ENCODE results near the gene CA5B.
"Not testable (repeated sequence)": the region's sequence is repeated elsewhere in the genome, so short reads cannot be mapped to it uniquely, and the experiment has no call there.

The CA5B gene

GRCh38 chrX:15723887-15724517, 14.1 kb upstream of the CA5B start:
- Histone ChIP-seq H3K9ac (ENCODE audit: low read depth, low read length) (no peak overlapping the region), H3K4me3 (ENCODE audit: low read depth, low read length) (no peak overlapping the region), H3K27ac (ENCODE audit: low read depth, low read length) (no peak overlapping the region), H3K4me1 (ENCODE audit: control insufficient read depth, insufficient read depth, low read length) (peaks cover 8% of the 10 kb centered on the region), H3K9me3 (ENCODE audit: control insufficient read depth, insufficient read depth, low read length) (no peaks in the 10 kb centered on the region), H3K36me3 (ENCODE audit: control insufficient read depth, insufficient read depth, low read length) (no peaks in the 10 kb centered on the region), H3K27me3 (ENCODE audit: control insufficient read depth, insufficient read depth, low read length) (no peaks in the 10 kb centered on the region)

DNA sequence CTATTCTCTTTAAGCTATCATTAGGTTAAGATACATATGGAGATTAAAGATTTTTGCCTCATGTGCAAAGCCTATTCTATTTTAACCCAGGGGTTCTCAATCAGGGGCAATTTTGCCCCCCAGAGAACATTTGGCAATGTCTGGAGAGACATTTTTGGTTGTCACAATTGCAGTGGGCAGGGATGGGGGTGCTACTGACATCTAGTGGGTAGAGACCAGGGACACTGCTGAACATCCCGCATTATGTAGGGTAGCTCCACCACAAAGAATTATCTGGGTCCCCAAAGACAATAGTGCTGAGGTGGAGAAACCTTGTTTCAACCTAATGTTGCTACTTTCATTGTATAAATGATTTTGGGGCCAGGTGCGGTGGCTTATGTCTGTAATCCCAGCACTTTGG, 13.2 kb upstream of the CA5B start:
- Histone ChIP-seq H3K4me3 (ENCODE audit: low read depth, low read length) (no peak overlapping the region), H3K9ac (ENCODE audit: low read depth, low read length) (no peak overlapping the region), H3K4me1 (ENCODE audit: control insufficient read depth, insufficient read depth, low read length) (no peaks in the 10 kb centered on the region), H3K36me3 (ENCODE audit: control insufficient read depth, insufficient read depth, low read length) (no peaks in the 10 kb centered on the region), H3K27ac (ENCODE audit: low read depth, low read length) (no peak overlapping the region), H3K27me3 (ENCODE audit: control insufficient read depth, insufficient read depth, low read length) (no peaks in the 10 kb centered on the region), H3K9me3 (ENCODE audit: control insufficient read depth, insufficient read depth, low read length) (no peaks in the 10 kb centered on the region)

- not testable (repeated sequence) for H3K9me3 ChIP-seq (ENCODE audit: control insufficient read depth, insufficient read depth, low read length); H3K27ac ChIP-seq (ENCODE audit: low read depth, low read length); H3K36me3 ChIP-seq (ENCODE audit: control insufficient read depth, insufficient read depth, low read length); H3K4me3 ChIP-seq (ENCODE audit: low read depth, low read length); H3K27me3 ChIP-seq (ENCODE audit: control insufficient read depth, insufficient read depth, low read length); H3K4me1 ChIP-seq (ENCODE audit: control insufficient read depth, insufficient read depth, low read length); H3K9ac ChIP-seq (ENCODE audit: low read depth, low read length)
These were observed 6.7 kb upstream of the CA5B start for GRCh38 chrX:15731368-15731767.

GRCh38 chrX:15737190-15737958, 696 bp upstream of the CA5B start:
- Histone ChIP-seq H3K27me3 (ENCODE audit: control insufficient read depth, insufficient read depth, low read length) (peaks cover 19% of the 10 kb centered on the region), H3K4me3 (ENCODE audit: low read depth, low read length) (peak overlapping the region; percentile 55), H3K9ac (ENCODE audit: low read depth, low read length) (peak overlapping the region; percentile 34; the same call in 1 of the 2 replicates), H3K27ac (ENCODE audit: low read depth, low read length) (no peak overlapping the region), H3K36me3 (ENCODE audit: control insufficient read depth, insufficient read depth, low read length) (no peaks in the 10 kb centered on the region), H3K4me1 (ENCODE audit: control insufficient read depth, insufficient read depth, low read length) (peaks cover 15% of the 10 kb centered on the region), H3K9me3 (ENCODE audit: control insufficient read depth, insufficient read depth, low read length) (no peaks in the 10 kb centered on the region)

DNA sequence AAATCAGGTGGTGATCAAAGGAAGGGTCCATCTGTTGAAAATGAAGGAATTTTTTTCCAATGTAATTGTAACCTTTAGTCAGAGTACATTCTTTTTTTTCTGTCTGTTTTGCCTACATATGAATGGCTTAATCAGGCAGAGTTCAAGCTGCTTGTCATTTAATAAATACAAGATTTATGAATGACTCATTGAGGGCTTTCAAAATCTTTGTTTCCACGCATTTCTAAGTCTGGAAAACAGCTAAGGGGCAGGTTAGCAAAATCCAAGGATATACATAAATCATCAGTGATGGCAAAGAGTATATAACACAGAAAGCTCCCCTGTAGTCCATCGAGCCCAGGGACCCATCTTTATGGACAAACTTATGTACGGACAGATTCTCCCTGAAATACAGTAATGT, 1.8 kb downstream of the CA5B start:
- peaks cover 15% of the 10 kb centered on the region for H3K4me1 ChIP-seq (ENCODE audit: control insufficient read depth, insufficient read depth, low read length)
- H3K27me3 ChIP-seq (ENCODE audit: control insufficient read depth, insufficient read depth, low read length), result peaks cover 19% of the 10 kb centered on the region
- no peak overlapping the region for H3K4me3 ChIP-seq (ENCODE audit: low read depth, low read length)
- H3K27ac ChIP-seq (ENCODE audit: low read depth, low read length), result no peak overlapping the region
- H3K9me3 ChIP-seq (ENCODE audit: control insufficient read depth, insufficient read depth, low read length), result no peaks in the 10 kb centered on the region
- no peak overlapping the region for H3K9ac ChIP-seq (ENCODE audit: low read depth, low read length)
- H3K36me3 ChIP-seq (ENCODE audit: control insufficient read depth, insufficient read depth, low read length), result no peaks in the 10 kb centered on the region

DNA sequence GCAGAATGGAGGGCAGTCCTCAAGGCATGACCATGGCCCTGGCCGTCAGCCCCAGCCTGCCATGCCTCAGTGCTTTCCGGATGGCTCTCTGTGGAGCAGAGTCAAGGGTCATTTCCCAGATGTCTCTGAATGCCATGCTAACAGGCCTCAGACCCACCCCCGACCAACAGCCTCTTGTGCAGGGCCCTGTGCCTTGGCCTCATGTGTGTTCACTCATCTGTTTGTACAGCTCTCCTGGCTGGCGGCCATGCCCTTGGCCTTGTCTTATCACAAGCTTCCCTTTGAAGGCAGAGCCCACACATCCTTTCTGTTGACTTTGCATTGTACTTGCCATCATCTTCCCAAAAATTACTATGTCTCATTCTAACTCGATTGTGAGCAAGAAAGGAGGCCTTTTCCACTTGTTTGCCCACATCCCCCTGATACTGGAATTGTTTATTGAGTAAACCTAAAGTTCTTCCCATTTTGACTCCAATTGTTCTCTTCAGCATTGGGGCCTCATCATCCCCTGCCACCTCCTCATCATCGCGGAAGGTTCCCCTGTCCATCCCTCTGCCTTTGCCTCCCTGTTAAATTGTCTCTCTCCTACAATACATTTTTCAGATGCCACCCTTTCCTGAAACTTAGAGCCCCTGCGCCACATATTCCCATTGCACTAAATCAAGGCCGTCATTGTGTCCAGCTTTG, 6.3 kb downstream of the CA5B start:
- Histone ChIP-seq H3K27me3 (ENCODE audit: control insufficient read depth, insufficient read depth, low read length) (peaks cover 3% of the 10 kb centered on the region; the same call in 1 of the 2 replicates), H3K9me3 (ENCODE audit: control insufficient read depth, insufficient read depth, low read length) (no peaks in the 10 kb centered on the region), H3K27ac (ENCODE audit: low read depth, low read length) (no peak overlapping the region), H3K4me3 (ENCODE audit: low read depth, low read length) (no peak overlapping the region), H3K9ac (ENCODE audit: low read depth, low read length) (no peak overlapping the region), H3K36me3 (ENCODE audit: control insufficient read depth, insufficient read depth, low read length) (no peaks in the 10 kb centered on the region), H3K4me1 (ENCODE audit: control insufficient read depth, insufficient read depth, low read length) (peaks cover 24% of the 10 kb centered on the region)

DNA sequence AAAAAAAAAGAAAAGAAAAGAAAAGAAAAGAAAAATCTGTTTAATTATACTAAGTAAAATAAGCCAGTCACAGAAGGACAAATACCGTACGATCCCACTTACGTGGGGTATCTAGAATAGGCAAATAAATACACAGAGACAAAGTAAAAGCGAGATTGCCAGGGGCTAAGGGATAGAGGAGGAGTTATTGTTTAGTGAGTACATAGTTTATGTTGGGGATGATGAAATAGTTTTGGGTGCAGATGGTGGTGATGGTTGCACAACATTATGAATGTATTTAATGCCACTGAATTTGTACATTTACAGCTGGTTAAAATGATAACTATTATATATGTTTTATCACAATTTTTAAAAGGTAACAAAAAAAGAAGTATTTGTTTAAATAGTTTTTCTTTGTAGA, 7.1 kb downstream of the CA5B start:
- Histone ChIP-seq H3K4me3 (ENCODE audit: low read depth, low read length) (no peak overlapping the region), H3K27ac (ENCODE audit: low read depth, low read length) (no peak overlapping the region), H3K9ac (ENCODE audit: low read depth, low read length) (no peak overlapping the region), H3K9me3 (ENCODE audit: control insufficient read depth, insufficient read depth, low read length) (no peaks in the 10 kb centered on the region), H3K36me3 (ENCODE audit: control insufficient read depth, insufficient read depth, low read length) (no peaks in the 10 kb centered on the region), H3K27me3 (ENCODE audit: control insufficient read depth, insufficient read depth, low read length) (no peaks in the 10 kb centered on the region), H3K4me1 (ENCODE audit: control insufficient read depth, insufficient read depth, low read length) (peaks cover 28% of the 10 kb centered on the region)

- peaks cover 39% of the 10 kb centered on the region for H3K4me1 ChIP-seq (ENCODE audit: control insufficient read depth, insufficient read depth, low read length)
- not testable (repeated sequence) for H3K36me3 ChIP-seq (ENCODE audit: control insufficient read depth, insufficient read depth, low read length); H3K9ac ChIP-seq (ENCODE audit: low read depth, low read length); H3K27me3 ChIP-seq (ENCODE audit: control insufficient read depth, insufficient read depth, low read length); H3K9me3 ChIP-seq (ENCODE audit: control insufficient read depth, insufficient read depth, low read length); H3K4me3 ChIP-seq (ENCODE audit: low read depth, low read length)
- peak overlapping the region; percentile 18 for H3K27ac ChIP-seq (ENCODE audit: low read depth, low read length)
These were observed 8.6 kb downstream of the CA5B start for GRCh38 chrX:15746651-15747050.

GRCh38 chrX:15747626-15748173, 9.6 kb downstream of the CA5B start:
- peaks cover 39% of the 10 kb centered on the region for H3K4me1 ChIP-seq (ENCODE audit: control insufficient read depth, insufficient read depth, low read length)
- no peaks in the 10 kb centered on the region for H3K27me3 ChIP-seq (ENCODE audit: control insufficient read depth, insufficient read depth, low read length)
- H3K36me3 ChIP-seq (ENCODE audit: control insufficient read depth, insufficient read depth, low read length), result no peaks in the 10 kb centered on the region
- H3K27ac ChIP-seq (ENCODE audit: low read depth, low read length), result peak overlapping the region; percentile 23
- H3K9me3 ChIP-seq (ENCODE audit: control insufficient read depth, insufficient read depth, low read length), result no peaks in the 10 kb centered on the region
- H3K4me3 ChIP-seq (ENCODE audit: low read depth, low read length), result no peak overlapping the region
- H3K9ac ChIP-seq (ENCODE audit: low read depth, low read length), result no peak overlapping the region

GRCh38 chrX:15748841-15749240, 10.8 kb downstream of the CA5B start:
- Histone ChIP-seq H3K9me3 (ENCODE audit: control insufficient read depth, insufficient read depth, low read length) (no peaks in the 10 kb centered on the region), H3K9ac (ENCODE audit: low read depth, low read length) (no peak overlapping the region), H3K36me3 (ENCODE audit: control insufficient read depth, insufficient read depth, low read length) (no peaks in the 10 kb centered on the region), H3K4me1 (ENCODE audit: control insufficient read depth, insufficient read depth, low read length) (peaks cover 45% of the 10 kb centered on the region), H3K27me3 (ENCODE audit: control insufficient read depth, insufficient read depth, low read length) (no peaks in the 10 kb centered on the region), H3K4me3 (ENCODE audit: low read depth, low read length) (no peak overlapping the region), H3K27ac (ENCODE audit: low read depth, low read length) (no peak overlapping the region)
